Calu3 (cell line): ENCODE measurements around the gene SNORC. TPM values are rescaled to one million over a fixed set of nuclear protein-coding genes. Genes with fewer than 3 reads are reported as not detected.

ENCODE experiments used
- BruUV-seq: library from RNA; stranded (reverse); fragments of 400-500 nt; replicated peaks from 2 replicates; lab custom pipeline; 2021; lab: Mats Ljungman, UMichigan
- CTCF ChIA-PET: fragments of 300-600 bp; sonication (Branson Sonifier 250); formaldehyde crosslinking; loops from one replicate; lab custom pipeline; 2022; ENCODE audit warnings: antibody characterized with exemption; lab: Charles Lee
- DNase-seq: peaks from one replicate; pipeline ENCODE4 v3.0.0; 2022
- H3K27ac Mint-ChIP-seq: one replicate; pipeline ENCODE4 v1.8.0; 2022; ENCODE audit warnings: mixed read lengths; ENCODE audit not compliant: unreplicated experiment
- H3K27me3 Mint-ChIP-seq: one replicate; pipeline ENCODE4 v1.8.0; 2022; ENCODE audit warnings: mixed read lengths; ENCODE audit not compliant: unreplicated experiment
- H3K36me3 Mint-ChIP-seq: one replicate; pipeline ENCODE4 v1.8.0; 2022; ENCODE audit warnings: mild to moderate bottlenecking, moderate library complexity, mixed read lengths; ENCODE audit not compliant: insufficient read depth, unreplicated experiment
- H3K4me1 Mint-ChIP-seq: one replicate; pipeline ENCODE4 v1.8.0; 2022; ENCODE audit warnings: mild to moderate bottlenecking, low read depth, mixed read lengths; ENCODE audit not compliant: unreplicated experiment
- H3K4me3 Mint-ChIP-seq: one replicate; pipeline ENCODE4 v1.8.0; 2022; ENCODE audit warnings: mild to moderate bottlenecking, low read depth, moderate library complexity, mixed read lengths; ENCODE audit not compliant: unreplicated experiment
- H3K9me3 Mint-ChIP-seq: one replicate; pipeline ENCODE4 v1.8.0; 2022; ENCODE audit warnings: low read depth, mixed read lengths; ENCODE audit not compliant: unreplicated experiment
- CTCF ChIP-seq: fragments of 200-600 bp; IDR thresholded peaks from one replicate; pipeline ENCODE4 v1.8.0; 2022; ENCODE audit warnings: antibody characterized with exemption; ENCODE audit not compliant: unreplicated experiment
- intact Hi-C: fragments of 100-400 bp; cut with micrococcal nuclease; formaldehyde crosslinking; loops from one replicate; pipeline ENCODE4 v1.10.0; 2022; ENCODE audit not compliant: unreplicated experiment
- total RNA-seq: library from RNA; stranded (reverse); gene quantifications from 2 replicates; pipeline ENCODE4 v1.2.3, GENCODE V29; 2022

Gene SNORC
- total RNA-seq, 1 experiment from 2014 or later, result 4.3 TPM

- TF ChIP-seq CTCF, result no peak
- BruUV-seq, result no TSS peak
- DNase-seq, result no peak
- H3K4me1 Mint-ChIP-seq, result peaks cover 10% of the 10 kb centered on the region
- CTCF ChIA-PET, result no interaction called here
- no peak overlapping the region for H3K27ac Mint-ChIP-seq
- no peaks in the 10 kb centered on the region for H3K9me3 Mint-ChIP-seq
- peaks cover 7% of the 10 kb centered on the region for H3K36me3 Mint-ChIP-seq
- no peaks in the 10 kb centered on the region for H3K27me3 Mint-ChIP-seq
- H3K4me3 Mint-ChIP-seq, result no peak overlapping the region
- intact Hi-C loops, result no loop called here
Measured at GRCh38 chr2:232892843-232893242, 22.8 kb downstream of the SNORC start.

DNA sequence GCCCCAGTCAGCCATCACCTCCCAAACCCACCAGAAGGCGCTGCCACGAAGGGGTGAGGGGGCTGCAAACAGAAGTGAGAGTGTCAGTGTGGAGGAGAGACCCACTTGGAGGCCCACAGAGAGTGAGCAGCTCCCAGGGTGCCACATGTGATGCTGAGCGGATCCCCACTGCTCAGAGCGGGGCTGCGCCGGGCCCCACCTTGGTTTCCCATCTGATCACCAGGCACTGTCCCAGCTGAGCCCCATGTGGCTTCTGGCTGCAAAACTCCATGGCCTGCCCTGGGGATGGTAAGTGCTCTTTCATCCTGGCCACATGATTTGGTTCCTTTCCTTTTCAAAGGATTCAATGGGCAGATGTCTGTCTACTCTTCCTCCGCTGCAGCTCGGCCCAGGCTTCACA, 23.8 kb downstream of the SNORC start:
- no peak for TF ChIP-seq CTCF
- no peak overlapping the region for H3K27ac Mint-ChIP-seq
- no peak for DNase-seq
- H3K9me3 Mint-ChIP-seq, result no peaks in the 10 kb centered on the region
- BruUV-seq, result no TSS peak
- H3K4me3 Mint-ChIP-seq, result no peak overlapping the region
- H3K36me3 Mint-ChIP-seq, result peaks cover 7% of the 10 kb centered on the region
- H3K27me3 Mint-ChIP-seq, result no peaks in the 10 kb centered on the region
- CTCF ChIA-PET, result no interaction called here
- intact Hi-C loops, result no loop called here
- peaks cover 10% of the 10 kb centered on the region for H3K4me1 Mint-ChIP-seq

DNA sequence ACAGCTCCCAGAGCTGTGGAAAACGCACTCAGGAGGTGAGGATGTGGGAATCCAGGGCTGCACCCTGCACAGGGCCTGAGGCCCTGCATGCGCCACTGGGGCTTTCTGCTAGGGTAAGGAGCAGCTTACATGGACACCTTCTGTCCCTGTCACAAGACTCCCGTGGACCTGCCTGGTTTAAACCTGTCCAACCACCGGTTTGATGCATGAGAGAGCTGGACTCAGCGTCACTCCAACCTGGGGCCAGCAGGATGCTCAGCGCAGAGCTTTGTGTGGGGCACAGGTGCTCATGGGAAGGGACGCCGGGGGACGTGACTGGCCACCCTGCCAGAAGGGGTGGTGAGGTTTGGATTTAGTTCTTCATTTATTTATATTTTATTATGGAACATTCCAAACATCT, 24.2 kb downstream of the SNORC start:
- no peak for DNase-seq
- Mint-ChIP-seq H3K4me1 (peaks cover 10% of the 10 kb centered on the region), H3K9me3 (no peaks in the 10 kb centered on the region), H3K27me3 (no peaks in the 10 kb centered on the region), H3K4me3 (no peak overlapping the region), H3K27ac (no peak overlapping the region), H3K36me3 (peaks cover 7% of the 10 kb centered on the region)
- BruUV-seq, result no TSS peak
- intact Hi-C loops, result no loop called here
- CTCF ChIA-PET, result no interaction called here
- TF ChIP-seq CTCF, result no peak

DNA sequence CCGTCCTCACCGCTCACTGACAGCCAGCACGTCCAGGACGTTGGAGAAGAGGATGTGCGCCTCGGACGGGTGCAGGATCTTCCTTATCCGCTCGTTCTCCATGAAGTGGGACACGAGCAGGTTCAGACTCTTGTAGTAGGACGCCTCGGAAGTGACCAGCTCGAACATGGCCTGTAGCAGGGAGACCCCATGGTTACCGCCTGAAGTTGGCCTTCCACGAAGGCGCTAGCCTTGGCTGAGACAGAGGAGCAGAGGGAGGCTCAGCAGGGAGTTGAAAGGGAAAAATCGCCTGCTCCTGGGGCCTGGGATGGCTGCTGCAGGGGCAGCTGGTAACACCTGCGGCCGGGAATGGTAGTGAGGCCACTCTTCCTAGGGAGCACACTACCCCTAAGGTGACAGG, 24.7 kb downstream of the SNORC start:
- Mint-ChIP-seq H3K27ac (no peak overlapping the region), H3K4me1 (peaks cover 10% of the 10 kb centered on the region), H3K4me3 (no peak overlapping the region), H3K9me3 (no peaks in the 10 kb centered on the region), H3K27me3 (no peaks in the 10 kb centered on the region), H3K36me3 (peaks cover 7% of the 10 kb centered on the region)
- intact Hi-C loops, result no loop called here
- BruUV-seq, result no TSS peak
- no peak for DNase-seq
- CTCF ChIA-PET, result no interaction called here
- TF ChIP-seq CTCF, result no peak
